K562 (cell line): ENCODE data around the gene SF3A2. TPM values are rescaled to one million over a fixed set of nuclear protein-coding genes. Genes with fewer than 3 reads are reported as not detected.

ENCODE experiments used
- DLX4 ChIP-seq: fragments of 250-450 bp; sonication (Bioruptor Pico); IDR thresholded peaks from 2 replicates; pipeline ENCODE4 v1.6.1; 2021; ENCODE audit warnings: mild to moderate bottlenecking
- ELF2 ChIP-seq: fragments of 250-450 bp; sonication (Bioruptor Pico); IDR thresholded peaks from 2 replicates; pipeline ENCODE4 v1.5.0; 2021; ENCODE audit warnings: mild to moderate bottlenecking
- ESRRA ChIP-seq: fragments of 450-650 bp; IDR thresholded peaks from 2 replicates; pipeline ENCODE4 v1.6.1; 2014; ENCODE audit warnings: low read depth, mild to moderate bottlenecking, moderate library complexity, borderline replicate concordance
- KLF13 ChIP-seq: fragments of 450-650 bp; IDR thresholded peaks from 2 replicates; pipeline ENCODE4 v1.6.1; 2016; ENCODE audit warnings: missing genetic modification characterization, low read depth, mild to moderate bottlenecking, missing compliant biosample characterization, moderate library complexity, borderline replicate concordance
- L3MBTL2 ChIP-seq: fragments of 450-650 bp; IDR thresholded peaks from 2 replicates; pipeline ENCODE4 v1.6.1; 2016; ENCODE audit warnings: mild to moderate bottlenecking, moderate library complexity
- MTF1 ChIP-seq: fragments of 250-450 bp; sonication (Bioruptor Pico); IDR thresholded peaks from 2 replicates; pipeline ENCODE4 v1.9.0; 2021; ENCODE audit warnings: moderate library complexity, mild to moderate bottlenecking, inconsistent platforms, borderline replicate concordance
- NELFE ChIP-seq: IDR thresholded peaks from 2 replicates; pipeline ENCODE4 v1.6.1; 2011; ENCODE audit warnings: mild to moderate bottlenecking; ENCODE audit not compliant: insufficient read depth, insufficient read length
- NFE2L1 ChIP-seq: fragments of 450-650 bp; IDR thresholded peaks from 2 replicates; pipeline ENCODE4 v1.6.1; 2016; ENCODE audit warnings: missing genetic modification characterization, low read depth, mild to moderate bottlenecking, missing compliant biosample characterization, moderate library complexity, borderline replicate concordance
- NFIC ChIP-seq: fragments of 450-650 bp; IDR thresholded peaks from 2 replicates; pipeline ENCODE4 v1.6.1; 2017; ENCODE audit warnings: mild to moderate bottlenecking, inconsistent platforms
- TBP ChIP-seq: optimal IDR thresholded peaks from 2 replicates; pipeline ENCODE3; 2011; ENCODE audit warnings: low read depth, low read length, improper control_type of control experiment
- polyA plus RNA-seq, 8 experiments: library from polyadenylated mRNA; depleted of rRNA in 4 of 8; stranded (reverse) in 5 of 8; unstranded in 3 of 8; fragments of >200 nt; fragmentation: Nextera tagmentation in 2 of 8; fragmentation: Illumina TruSeq in 1 of 8; extraction: Ambion mirVana in 2 of 8; extraction: Trizol in 1 of 8; gene quantifications; 2 replicates each; pipeline versions ENCODE4 v1.2.1 to v1.2.3, GENCODE V29; 2011 to 2014; ENCODE audit warnings: inconsistent platforms in 1 of 8, missing spikeins in 1 of 8
- total RNA-seq, 7 experiments: library from RNA; depleted of rRNA in 6 of 7; stranded (reverse); fragments of >200 nt in 6 of 7; fragmentation: Illumina TruSeq in 2 of 7; extraction: Trizol in 2 of 7; gene quantifications; 2 replicates each; pipeline versions ENCODE4 v1.2.1 to v1.2.3, GENCODE V29; 2011 to 2021; ENCODE audit warnings: low replicate concordance in 1 of 7
- TF ChIP-seq, protein P1 (sequence below): fragments of 200-800 bp; sonication (Bioruptor generic); IDR thresholded peaks from 2 replicates; pipeline ENCODE4 v1.6.1; 2016; ENCODE audit warnings: missing genetic modification characterization, missing compliant biosample characterization
- TF ChIP-seq, protein P2 (sequence below): IDR thresholded peaks from 3 replicates; pipeline ENCODE4 v1.6.1; 2011; ENCODE audit warnings: borderline replicate concordance, mild to moderate bottlenecking, moderate library complexity; ENCODE audit not compliant: insufficient read length; ENCODE audit errors: extremely low read depth
- TF ChIP-seq, protein P3 (sequence below): fragments of 250-450 bp; sonication (Bioruptor Pico); IDR thresholded peaks from 2 replicates; pipeline ENCODE4 v1.4.0; 2020
- TF ChIP-seq, protein P4 (sequence below): fragments of 450-650 bp; IDR thresholded peaks from 2 replicates; pipeline ENCODE4 v1.6.1; 2016; ENCODE audit warnings: low read depth, mild to moderate bottlenecking, moderate library complexity

SF3A2 gene
- total and polyA plus RNA-seq, 9 of the 15 experiments (the other 6 are each of a cell fraction or from before 2014, with no cell fraction given) = 0.17 to 194 (median 22.8) TPM

DNA sequence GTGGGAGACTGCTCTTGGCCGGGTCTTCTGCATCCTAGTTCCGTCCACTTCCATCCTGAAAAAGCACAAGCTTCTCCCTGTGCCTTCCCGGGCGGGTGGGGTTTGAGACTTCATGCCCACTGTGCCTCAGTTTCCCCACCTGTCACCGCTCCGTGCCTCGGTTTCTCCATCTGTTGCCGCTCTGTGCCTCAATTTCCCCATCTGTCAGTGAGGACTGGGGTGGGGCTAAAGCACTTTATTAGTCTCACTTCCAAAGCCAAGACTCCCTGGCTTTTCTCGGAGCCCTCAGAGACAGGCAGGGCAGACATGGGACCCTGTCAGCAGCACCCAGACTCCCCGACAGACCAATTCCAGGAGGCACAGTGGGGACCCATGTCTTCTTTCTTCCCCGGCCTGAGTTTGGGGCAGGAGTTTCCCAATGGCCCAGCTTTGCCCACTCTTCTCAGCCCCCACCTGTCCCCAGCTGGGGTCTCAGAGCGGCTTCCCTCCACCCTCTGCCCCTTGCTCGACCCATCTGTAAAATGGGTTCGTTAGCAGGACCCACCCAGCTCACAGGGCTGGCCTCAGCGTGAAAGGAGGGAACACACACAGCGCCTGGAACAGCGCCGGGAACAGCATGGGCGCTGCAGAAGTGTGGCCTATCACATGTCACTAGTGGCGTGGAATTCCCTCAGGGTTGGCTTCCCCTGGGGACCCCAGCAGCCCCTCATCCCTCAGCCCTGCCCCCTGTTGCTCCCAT is 49.9 kb downstream of the SF3A2 start (continued):
- TF ChIP-seq DLX4 (CRISPR knock-in tag) (no peak), KLF13 (tag) (no peak), MTF1 (CRISPR knock-in tag) (no peak), ELF2 (CRISPR knock-in tag) (no peak), TBP (no peak), ESRRA (no peak), L3MBTL2 (no peak), NFIC (no peak), NELFE (no peak), NFE2L1 (tag) (no peak)
- TF ChIP-seq, protein P1, sequence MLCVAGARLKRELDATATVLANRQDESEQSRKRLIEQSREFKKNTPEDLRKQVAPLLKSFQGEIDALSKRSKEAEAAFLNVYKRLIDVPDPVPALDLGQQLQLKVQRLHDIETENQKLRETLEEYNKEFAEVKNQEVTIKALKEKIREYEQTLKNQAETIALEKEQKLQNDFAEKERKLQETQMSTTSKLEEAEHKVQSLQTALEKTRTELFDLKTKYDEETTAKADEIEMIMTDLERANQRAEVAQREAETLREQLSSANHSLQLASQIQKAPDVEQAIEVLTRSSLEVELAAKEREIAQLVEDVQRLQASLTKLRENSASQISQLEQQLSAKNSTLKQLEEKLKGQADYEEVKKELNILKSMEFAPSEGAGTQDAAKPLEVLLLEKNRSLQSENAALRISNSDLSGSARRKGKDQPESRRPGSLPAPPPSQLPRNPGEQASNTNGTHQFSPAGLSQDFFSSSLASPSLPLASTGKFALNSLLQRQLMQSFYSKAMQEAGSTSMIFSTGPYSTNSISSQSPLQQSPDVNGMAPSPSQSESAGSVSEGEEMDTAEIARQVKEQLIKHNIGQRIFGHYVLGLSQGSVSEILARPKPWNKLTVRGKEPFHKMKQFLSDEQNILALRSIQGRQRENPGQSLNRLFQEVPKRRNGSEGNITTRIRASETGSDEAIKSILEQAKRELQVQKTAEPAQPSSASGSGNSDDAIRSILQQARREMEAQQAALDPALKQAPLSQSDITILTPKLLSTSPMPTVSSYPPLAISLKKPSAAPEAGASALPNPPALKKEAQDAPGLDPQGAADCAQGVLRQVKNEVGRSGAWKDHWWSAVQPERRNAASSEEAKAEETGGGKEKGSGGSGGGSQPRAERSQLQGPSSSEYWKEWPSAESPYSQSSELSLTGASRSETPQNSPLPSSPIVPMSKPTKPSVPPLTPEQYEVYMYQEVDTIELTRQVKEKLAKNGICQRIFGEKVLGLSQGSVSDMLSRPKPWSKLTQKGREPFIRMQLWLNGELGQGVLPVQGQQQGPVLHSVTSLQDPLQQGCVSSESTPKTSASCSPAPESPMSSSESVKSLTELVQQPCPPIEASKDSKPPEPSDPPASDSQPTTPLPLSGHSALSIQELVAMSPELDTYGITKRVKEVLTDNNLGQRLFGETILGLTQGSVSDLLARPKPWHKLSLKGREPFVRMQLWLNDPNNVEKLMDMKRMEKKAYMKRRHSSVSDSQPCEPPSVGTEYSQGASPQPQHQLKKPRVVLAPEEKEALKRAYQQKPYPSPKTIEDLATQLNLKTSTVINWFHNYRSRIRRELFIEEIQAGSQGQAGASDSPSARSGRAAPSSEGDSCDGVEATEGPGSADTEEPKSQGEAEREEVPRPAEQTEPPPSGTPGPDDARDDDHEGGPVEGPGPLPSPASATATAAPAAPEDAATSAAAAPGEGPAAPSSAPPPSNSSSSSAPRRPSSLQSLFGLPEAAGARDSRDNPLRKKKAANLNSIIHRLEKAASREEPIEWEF = no peak
- TF ChIP-seq, protein P2, sequence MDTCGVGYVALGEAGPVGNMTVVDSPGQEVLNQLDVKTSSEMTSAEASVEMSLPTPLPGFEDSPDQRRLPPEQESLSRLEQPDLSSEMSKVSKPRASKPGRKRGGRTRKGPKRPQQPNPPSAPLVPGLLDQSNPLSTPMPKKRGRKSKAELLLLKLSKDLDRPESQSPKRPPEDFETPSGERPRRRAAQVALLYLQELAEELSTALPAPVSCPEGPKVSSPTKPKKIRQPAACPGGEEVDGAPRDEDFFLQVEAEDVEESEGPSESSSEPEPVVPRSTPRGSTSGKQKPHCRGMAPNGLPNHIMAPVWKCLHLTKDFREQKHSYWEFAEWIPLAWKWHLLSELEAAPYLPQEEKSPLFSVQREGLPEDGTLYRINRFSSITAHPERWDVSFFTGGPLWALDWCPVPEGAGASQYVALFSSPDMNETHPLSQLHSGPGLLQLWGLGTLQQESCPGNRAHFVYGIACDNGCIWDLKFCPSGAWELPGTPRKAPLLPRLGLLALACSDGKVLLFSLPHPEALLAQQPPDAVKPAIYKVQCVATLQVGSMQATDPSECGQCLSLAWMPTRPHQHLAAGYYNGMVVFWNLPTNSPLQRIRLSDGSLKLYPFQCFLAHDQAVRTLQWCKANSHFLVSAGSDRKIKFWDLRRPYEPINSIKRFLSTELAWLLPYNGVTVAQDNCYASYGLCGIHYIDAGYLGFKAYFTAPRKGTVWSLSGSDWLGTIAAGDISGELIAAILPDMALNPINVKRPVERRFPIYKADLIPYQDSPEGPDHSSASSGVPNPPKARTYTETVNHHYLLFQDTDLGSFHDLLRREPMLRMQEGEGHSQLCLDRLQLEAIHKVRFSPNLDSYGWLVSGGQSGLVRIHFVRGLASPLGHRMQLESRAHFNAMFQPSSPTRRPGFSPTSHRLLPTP = no peak
- TF ChIP-seq, protein P3, sequence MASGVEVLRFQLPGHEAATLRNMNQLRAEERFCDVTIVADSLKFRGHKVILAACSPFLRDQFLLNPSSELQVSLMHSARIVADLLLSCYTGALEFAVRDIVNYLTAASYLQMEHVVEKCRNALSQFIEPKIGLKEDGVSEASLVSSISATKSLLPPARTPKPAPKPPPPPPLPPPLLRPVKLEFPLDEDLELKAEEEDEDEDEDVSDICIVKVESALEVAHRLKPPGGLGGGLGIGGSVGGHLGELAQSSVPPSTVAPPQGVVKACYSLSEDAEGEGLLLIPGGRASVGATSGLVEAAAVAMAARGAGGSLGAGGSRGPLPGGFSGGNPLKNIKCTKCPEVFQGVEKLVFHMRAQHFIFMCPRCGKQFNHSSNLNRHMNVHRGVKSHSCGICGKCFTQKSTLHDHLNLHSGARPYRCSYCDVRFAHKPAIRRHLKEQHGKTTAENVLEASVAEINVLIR (CRISPR knock-in tag) = no peak
- TF ChIP-seq, protein P4, sequence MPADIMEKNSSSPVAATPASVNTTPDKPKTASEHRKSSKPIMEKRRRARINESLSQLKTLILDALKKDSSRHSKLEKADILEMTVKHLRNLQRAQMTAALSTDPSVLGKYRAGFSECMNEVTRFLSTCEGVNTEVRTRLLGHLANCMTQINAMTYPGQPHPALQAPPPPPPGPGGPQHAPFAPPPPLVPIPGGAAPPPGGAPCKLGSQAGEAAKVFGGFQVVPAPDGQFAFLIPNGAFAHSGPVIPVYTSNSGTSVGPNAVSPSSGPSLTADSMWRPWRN = no peak
